ENCODE measurements around the gene COL12A1. TPM values are rescaled to one million over a fixed set of nuclear protein-coding genes. Genes with fewer than 3 reads are reported as not detected.

Gene COL12A1
- total RNA-seq, 1 experiment from 2014 or later, result 9.5 TPM

DNA sequence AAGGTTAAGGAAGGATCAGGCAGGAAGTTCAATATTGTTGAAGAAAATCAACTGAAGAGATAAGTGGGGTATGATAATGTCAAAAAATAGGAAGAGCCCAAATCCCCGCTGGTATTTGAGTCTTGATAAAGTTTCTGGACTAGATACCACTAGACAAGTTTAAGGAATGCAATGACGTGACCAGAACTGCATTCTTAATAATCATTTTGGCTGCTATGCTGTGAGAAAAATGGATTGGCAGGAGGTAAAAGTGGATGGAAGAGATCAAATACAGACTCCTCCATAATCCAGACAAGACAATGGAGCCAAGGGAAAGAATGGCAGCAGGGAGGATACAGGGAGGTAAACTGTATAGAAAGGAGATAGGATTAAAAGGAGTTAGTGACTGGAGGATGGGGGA, 128.2 kb downstream of the COL12A1 start:
- DNase-seq (ENCODE audit: low spot score), result no peak
- intact Hi-C loops (cut with micrococcal nuclease; ENCODE audit: unreplicated experiment), result no loop called here
- ChIA-PET CTCF (no interaction called here), POLR2A (ENCODE audit: low non-redundant PET) (no interaction called here)
- no peak overlapping the region for H3K27ac ChIP-seq (ENCODE audit: low read depth, low read length, poor library complexity, severe bottlenecking)
- H3K36me3 ChIP-seq (ENCODE audit: insufficient read depth, low read length, poor library complexity, severe bottlenecking), result no peaks in the 10 kb centered on the region
- H3K4me3 ChIP-seq (ENCODE audit: low read depth, low read length, poor library complexity, severe bottlenecking), result no peak overlapping the region
- no peaks in the 10 kb centered on the region for H3K9me3 ChIP-seq (ENCODE audit: low read depth, low read length, poor library complexity, severe bottlenecking)
- H3K4me1 ChIP-seq (ENCODE audit: insufficient read depth, low read length, poor library complexity, severe bottlenecking), result peaks cover 13% of the 10 kb centered on the region
- TF ChIP-seq, protein P1, sequence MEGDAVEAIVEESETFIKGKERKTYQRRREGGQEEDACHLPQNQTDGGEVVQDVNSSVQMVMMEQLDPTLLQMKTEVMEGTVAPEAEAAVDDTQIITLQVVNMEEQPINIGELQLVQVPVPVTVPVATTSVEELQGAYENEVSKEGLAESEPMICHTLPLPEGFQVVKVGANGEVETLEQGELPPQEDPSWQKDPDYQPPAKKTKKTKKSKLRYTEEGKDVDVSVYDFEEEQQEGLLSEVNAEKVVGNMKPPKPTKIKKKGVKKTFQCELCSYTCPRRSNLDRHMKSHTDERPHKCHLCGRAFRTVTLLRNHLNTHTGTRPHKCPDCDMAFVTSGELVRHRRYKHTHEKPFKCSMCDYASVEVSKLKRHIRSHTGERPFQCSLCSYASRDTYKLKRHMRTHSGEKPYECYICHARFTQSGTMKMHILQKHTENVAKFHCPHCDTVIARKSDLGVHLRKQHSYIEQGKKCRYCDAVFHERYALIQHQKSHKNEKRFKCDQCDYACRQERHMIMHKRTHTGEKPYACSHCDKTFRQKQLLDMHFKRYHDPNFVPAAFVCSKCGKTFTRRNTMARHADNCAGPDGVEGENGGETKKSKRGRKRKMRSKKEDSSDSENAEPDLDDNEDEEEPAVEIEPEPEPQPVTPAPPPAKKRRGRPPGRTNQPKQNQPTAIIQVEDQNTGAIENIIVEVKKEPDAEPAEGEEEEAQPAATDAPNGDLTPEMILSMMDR (conservative IDR thresholded peaks at IDR 0.05; ENCODE audit: low read depth, low read length), result no peak
- no peak for TF ChIP-seq EZH2 (IDR thresholded peaks at IDR 0.05; ENCODE audit: borderline replicate concordance, low read depth, low read length, poor library complexity, severe bottlenecking)
- H3K27me3 ChIP-seq (replicated peaks; ENCODE audit: insufficient read depth, low read depth, low read length, poor library complexity), result no peaks in the 10 kb centered on the region
- no TSS peak for BruUV-seq (replicated peaks)

DNA sequence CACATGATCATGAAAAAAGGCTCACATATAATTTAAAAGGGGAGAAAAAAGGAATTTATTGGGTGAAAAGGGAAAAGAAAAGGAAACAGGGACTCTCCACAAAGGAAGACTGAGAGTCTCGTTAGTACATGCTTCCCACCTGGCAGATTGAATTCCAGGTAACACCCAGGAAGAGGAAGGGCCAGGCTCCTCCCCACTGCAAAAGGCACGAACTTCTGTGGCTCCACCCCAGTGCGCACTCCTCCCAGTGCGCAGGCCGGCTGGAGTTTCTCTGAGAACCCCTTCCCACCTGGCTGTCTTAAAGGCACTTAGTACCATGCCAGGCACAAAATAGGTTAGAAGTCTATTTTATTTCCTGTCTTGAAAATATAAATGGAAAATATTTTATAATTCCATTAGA, 129.8 kb downstream of the COL12A1 start:
- Histone ChIP-seq H3K27me3 (replicated peaks; ENCODE audit: insufficient read depth, low read depth, low read length, poor library complexity) (no peaks in the 10 kb centered on the region), H3K9me3 (ENCODE audit: low read depth, low read length, poor library complexity, severe bottlenecking) (no peaks in the 10 kb centered on the region), H3K4me3 (ENCODE audit: low read depth, low read length, poor library complexity, severe bottlenecking) (no peak overlapping the region), H3K4me1 (ENCODE audit: insufficient read depth, low read length, poor library complexity, severe bottlenecking) (no peaks in the 10 kb centered on the region), H3K27ac (ENCODE audit: low read depth, low read length, poor library complexity, severe bottlenecking) (no peak overlapping the region), H3K36me3 (ENCODE audit: insufficient read depth, low read length, poor library complexity, severe bottlenecking) (no peaks in the 10 kb centered on the region)
- BruUV-seq (replicated peaks), result no TSS peak
- no peak for DNase-seq (ENCODE audit: low spot score)
- intact Hi-C loops (cut with micrococcal nuclease; ENCODE audit: unreplicated experiment), result no loop called here
- CTCF ChIA-PET, result no interaction called here
- TF ChIP-seq EZH2 (IDR thresholded peaks at IDR 0.05; ENCODE audit: borderline replicate concordance, low read depth, low read length, poor library complexity, severe bottlenecking), result no peak
- TF ChIP-seq, protein P1 (conservative IDR thresholded peaks at IDR 0.05; ENCODE audit: low read depth, low read length), result no peak
- POLR2A ChIA-PET (ENCODE audit: low non-redundant PET), result no interaction called here

DNA sequence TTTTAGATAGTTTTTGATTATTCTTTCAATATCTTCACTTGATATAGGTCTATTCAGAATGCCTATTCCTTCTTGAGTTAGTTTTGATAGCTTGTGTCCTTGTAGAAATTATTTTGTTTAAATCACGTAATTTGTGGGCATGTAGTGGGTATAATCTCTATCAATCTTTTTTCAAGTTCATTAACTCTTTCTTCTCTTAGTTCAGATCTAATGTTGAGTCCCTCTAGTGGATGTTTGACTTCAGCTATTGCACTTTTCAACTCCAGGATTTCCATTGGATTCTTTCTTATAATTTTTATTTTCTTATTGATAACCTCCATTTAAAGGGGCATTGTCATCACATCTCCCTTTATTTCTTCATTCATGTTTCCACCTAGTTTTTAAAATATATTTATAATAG, 135.6 kb downstream of the COL12A1 start:
- CTCF ChIA-PET, result no interaction called here
- Histone ChIP-seq H3K27me3 (replicated peaks; ENCODE audit: insufficient read depth, low read depth, low read length, poor library complexity) (no peaks in the 10 kb centered on the region), H3K4me1 (ENCODE audit: insufficient read depth, low read length, poor library complexity, severe bottlenecking) (peaks cover 5% of the 10 kb centered on the region), H3K4me3 (ENCODE audit: low read depth, low read length, poor library complexity, severe bottlenecking) (no peak overlapping the region), H3K36me3 (ENCODE audit: insufficient read depth, low read length, poor library complexity, severe bottlenecking) (no peaks in the 10 kb centered on the region), H3K27ac (ENCODE audit: low read depth, low read length, poor library complexity, severe bottlenecking) (no peak overlapping the region), H3K9me3 (ENCODE audit: low read depth, low read length, poor library complexity, severe bottlenecking) (no peaks in the 10 kb centered on the region)
- no TSS peak for BruUV-seq (replicated peaks)
- TF ChIP-seq, protein P1 (conservative IDR thresholded peaks at IDR 0.05; ENCODE audit: low read depth, low read length), result 0 out of 2 replicates have a peak, but pooled peaks have one; percentile 19
- TF ChIP-seq EZH2 (IDR thresholded peaks at IDR 0.05; ENCODE audit: borderline replicate concordance, low read depth, low read length, poor library complexity, severe bottlenecking), result no peak
- DNase-seq (ENCODE audit: low spot score), result no peak
- POLR2A ChIA-PET (ENCODE audit: low non-redundant PET), result no interaction called here
- intact Hi-C loops (cut with micrococcal nuclease; ENCODE audit: unreplicated experiment), result no loop called here
